Stimulated activated CD8-positive, alpha-beta memory T cell treated with anti-CD3 and anti-CD28 coated beads, Interleukin-12 subunit alpha, Interleukin-12 subunit beta, amount 100 ng/mL, for 24 hours (primary cell): ENCODE measurements around the gene SPEN.
"Not testable (repeated sequence)": the region's sequence is repeated elsewhere in the genome, so short reads cannot be mapped to it uniquely, and the experiment has no call there.

ENCODE experiments used
- DNase-seq: peaks from one replicate; pipeline ENCODE4 v3.0.0-alpha.2; 2020; ENCODE audit errors: extremely low read depth

Gene SPEN

GRCh38 chr1:15847100-15847892 lies at the start of gene SPEN:
SPEN (plus strand) TSS chr1:15847707; CDS start chr1:15848068, 361 bp downstream.
- peak; percentile 98 for DNase-seq

GRCh38 chr1:15799004-15799867 lies 48.3 kb upstream of the SPEN start:
- DNase-seq, result no peak

GRCh38 chr1:15799928-15800835 lies 47.3 kb upstream of the SPEN start:
- no peak for DNase-seq

- DNase-seq, result no peak
These were observed 45.1 kb upstream of the SPEN start for GRCh38 chr1:15802234-15802965.

- DNase-seq, result no peak
These were observed 44.1 kb upstream of the SPEN start for GRCh38 chr1:15803380-15803779.

GRCh38 chr1:15804060-15804459 lies 43.4 kb upstream of the SPEN start:
- no peak for DNase-seq

GRCh38 chr1:15807121-15807520 lies 40.4 kb upstream of the SPEN start:
- no peak for DNase-seq

- DNase-seq, result not testable (repeated sequence)
These were observed 40.0 kb upstream of the SPEN start, which contains the start of gene UQCRHL for GRCh38 chr1:15807549-15807948. UQCRHL (minus strand) TSS chr1:15807649; CDS start chr1:15807649, 0 bp downstream.

GRCh38 chr1:15808955-15809354 lies 38.6 kb upstream of the SPEN start:
- no peak for DNase-seq

- DNase-seq, result no peak
These were observed 37.4 kb upstream of the SPEN start for GRCh38 chr1:15810073-15810472.

- DNase-seq, result no peak
These were observed 30.8 kb upstream of the SPEN start for GRCh38 chr1:15816674-15817073.

- no peak for DNase-seq
These were observed 27.0 kb upstream of the SPEN start for GRCh38 chr1:15820478-15820877.

- DNase-seq, result no peak
These were observed 21.7 kb upstream of the SPEN start for GRCh38 chr1:15825800-15826199.

GRCh38 chr1:15826810-15827507 lies 20.5 kb upstream of the SPEN start:
- DNase-seq, result no peak

- not testable (repeated sequence) for DNase-seq
These were observed 19.9 kb upstream of the SPEN start for GRCh38 chr1:15827567-15827966.

- not testable (repeated sequence) for DNase-seq
These were observed 18.6 kb upstream of the SPEN start for GRCh38 chr1:15828931-15829330.

- no peak for DNase-seq
These were observed 17.2 kb upstream of the SPEN start for GRCh38 chr1:15830258-15830657.

- no peak for DNase-seq
These were observed 14.3 kb upstream of the SPEN start for GRCh38 chr1:15833069-15833679.

- DNase-seq, result no peak
These were observed 13.6 kb upstream of the SPEN start for GRCh38 chr1:15833842-15834405.
